BJ (cell line): ENCODE measurements around the gene VAT1L. TPM values are rescaled to one million over a fixed set of nuclear protein-coding genes. Genes with fewer than 3 reads are reported as not detected.

Source experiments
- CTCF ChIA-PET: fragments of 350-600 bp; formaldehyde crosslinking; extraction: SDS; loops from one replicate; lab custom pipeline; 2021; ENCODE audit warnings: antibody characterized with exemption, inconsistent platforms; lab: Yijun Ruan, JAX
- POLR2A ChIA-PET: fragments of 300-600 bp; sonication (Branson Sonifier 250); formaldehyde crosslinking; extraction: SDS; loops from one replicate; lab custom pipeline; 2021; ENCODE audit warnings: antibody characterized with exemption; lab: Charles Lee
- DNase-seq: peaks from one replicate; pipeline ENCODE4 v3.0.0-alpha.2; 2011; ENCODE audit warnings: low read depth
- H3K27me3 ChIP-seq: 2 replicates; pipeline ENCODE4 v1.6.0; 2011; ENCODE audit warnings: low read length; ENCODE audit not compliant: control insufficient read depth, insufficient read depth
- H3K36me3 ChIP-seq: 2 replicates; pipeline ENCODE4 v1.5.1; 2011; ENCODE audit warnings: low read length; ENCODE audit not compliant: control insufficient read depth, insufficient read depth
- H3K4me3 ChIP-seq: 2 replicates; pipeline ENCODE4 v1.5.1; 2011; ENCODE audit warnings: low read depth, mild to moderate bottlenecking, control low read depth, low read length
- polyA plus RNA-seq: library from polyadenylated mRNA; depleted of rRNA; stranded (reverse); fragments of >200 nt; gene quantifications from 2 replicates; pipeline ENCODE4 v1.2.3, GENCODE V29; 2011
- TF ChIP-seq, protein P1 (sequence below): IDR thresholded peaks from 2 replicates; pipeline ENCODE4 v1.5.1; 2011; ENCODE audit warnings: low read depth, mild to moderate bottlenecking, control low read depth, inconsistent platforms, low read length, moderate library complexity; ENCODE audit not compliant: insufficient read depth

VAT1L gene
- polyA plus RNA-seq, 1 experiment: 4.7 TPM

DNA sequence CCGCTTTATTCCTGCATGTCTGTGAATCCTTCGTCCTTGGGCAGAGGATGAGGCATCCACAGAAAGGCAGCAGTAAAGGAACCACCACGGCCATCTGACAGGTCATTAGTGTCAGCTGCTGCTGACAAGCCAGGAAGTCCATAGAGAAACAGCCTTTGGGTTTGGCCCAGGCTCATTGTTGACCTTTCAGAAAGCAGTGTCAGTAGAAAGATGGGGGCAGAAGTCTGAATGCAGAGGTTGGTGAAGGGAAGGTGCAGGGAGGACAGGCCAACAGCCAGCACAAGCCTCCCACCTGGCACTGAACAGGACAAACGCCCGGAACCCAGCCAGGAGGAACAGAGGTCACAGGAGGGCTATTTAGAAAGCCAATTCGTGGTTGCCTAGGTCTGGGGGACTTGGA is 105.8 kb downstream of the VAT1L start:
- ChIA-PET POLR2A (no interaction called here), CTCF (no interaction called here)
- no peak overlapping the region for H3K4me3 ChIP-seq
- no peaks in the 10 kb centered on the region for H3K36me3 ChIP-seq
- TF ChIP-seq, protein P1, sequence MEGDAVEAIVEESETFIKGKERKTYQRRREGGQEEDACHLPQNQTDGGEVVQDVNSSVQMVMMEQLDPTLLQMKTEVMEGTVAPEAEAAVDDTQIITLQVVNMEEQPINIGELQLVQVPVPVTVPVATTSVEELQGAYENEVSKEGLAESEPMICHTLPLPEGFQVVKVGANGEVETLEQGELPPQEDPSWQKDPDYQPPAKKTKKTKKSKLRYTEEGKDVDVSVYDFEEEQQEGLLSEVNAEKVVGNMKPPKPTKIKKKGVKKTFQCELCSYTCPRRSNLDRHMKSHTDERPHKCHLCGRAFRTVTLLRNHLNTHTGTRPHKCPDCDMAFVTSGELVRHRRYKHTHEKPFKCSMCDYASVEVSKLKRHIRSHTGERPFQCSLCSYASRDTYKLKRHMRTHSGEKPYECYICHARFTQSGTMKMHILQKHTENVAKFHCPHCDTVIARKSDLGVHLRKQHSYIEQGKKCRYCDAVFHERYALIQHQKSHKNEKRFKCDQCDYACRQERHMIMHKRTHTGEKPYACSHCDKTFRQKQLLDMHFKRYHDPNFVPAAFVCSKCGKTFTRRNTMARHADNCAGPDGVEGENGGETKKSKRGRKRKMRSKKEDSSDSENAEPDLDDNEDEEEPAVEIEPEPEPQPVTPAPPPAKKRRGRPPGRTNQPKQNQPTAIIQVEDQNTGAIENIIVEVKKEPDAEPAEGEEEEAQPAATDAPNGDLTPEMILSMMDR: no peak
- H3K27me3 ChIP-seq: no peaks in the 10 kb centered on the region
- DNase-seq: no peak

DNA sequence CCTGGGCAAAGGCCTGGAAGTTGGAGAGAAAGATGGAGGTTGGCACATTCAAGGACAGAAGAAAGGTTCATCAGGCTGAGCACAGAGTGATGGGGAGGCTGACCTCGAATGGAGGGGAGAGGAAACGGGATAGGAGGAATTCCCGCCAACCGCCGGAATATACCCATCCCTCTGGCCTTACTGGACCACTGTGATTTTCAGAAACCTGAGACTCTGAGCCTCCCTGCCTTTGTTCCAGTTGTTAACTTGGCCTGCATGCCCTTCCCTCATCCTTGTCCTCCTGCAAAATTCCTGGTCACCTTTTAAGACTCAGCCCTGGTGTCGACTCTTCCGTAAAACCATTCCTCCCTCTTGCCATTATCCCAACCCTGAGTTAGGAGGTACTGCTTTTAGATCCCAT is 107.6 kb downstream of the VAT1L start:
- TF ChIP-seq, protein P1: no peak
- Histone ChIP-seq H3K36me3 (no peaks in the 10 kb centered on the region), H3K27me3 (no peaks in the 10 kb centered on the region), H3K4me3 (no peak overlapping the region)
- POLR2A ChIA-PET: no interaction called here
- no peak for DNase-seq
- CTCF ChIA-PET: no interaction called here

DNA sequence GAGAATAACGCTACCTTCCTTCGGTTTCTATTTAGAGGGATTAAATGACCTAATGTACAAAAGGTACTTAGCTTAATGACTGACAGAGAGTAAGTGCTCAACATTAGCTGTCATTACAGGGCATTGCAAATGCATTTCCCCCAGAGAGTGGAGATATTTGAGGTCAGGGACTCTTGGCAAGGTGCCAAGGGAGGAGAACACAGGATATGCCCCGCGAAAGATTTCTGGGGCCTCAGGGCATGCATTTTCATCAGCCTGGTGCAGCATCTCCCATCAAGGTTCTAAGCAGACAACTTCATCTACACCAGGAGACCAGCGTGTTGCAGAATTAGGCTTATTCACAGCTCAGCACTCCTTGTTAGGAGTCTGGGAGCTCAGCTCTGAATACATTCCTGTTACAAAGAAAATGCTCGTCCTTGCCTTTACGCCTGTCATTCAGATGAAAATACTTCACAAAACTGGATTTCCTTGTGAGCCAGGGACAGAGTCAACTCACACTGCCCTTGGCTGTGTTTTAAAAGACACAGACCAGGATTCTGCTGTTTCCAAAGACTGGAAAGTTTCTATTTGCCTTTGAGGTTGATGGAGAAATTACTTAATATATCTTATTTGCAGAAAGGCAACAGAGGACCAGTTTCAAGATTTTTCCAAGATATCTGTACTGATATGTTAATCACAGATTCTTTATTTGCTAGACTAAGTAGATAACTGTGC is 108.2 kb downstream of the VAT1L start:
- POLR2A ChIA-PET: no interaction called here
- TF ChIP-seq, protein P1: no peak
- Histone ChIP-seq H3K27me3 (no peaks in the 10 kb centered on the region), H3K4me3 (no peak overlapping the region), H3K36me3 (no peaks in the 10 kb centered on the region)
- DNase-seq: no peak
- CTCF ChIA-PET: no interaction called here

DNA sequence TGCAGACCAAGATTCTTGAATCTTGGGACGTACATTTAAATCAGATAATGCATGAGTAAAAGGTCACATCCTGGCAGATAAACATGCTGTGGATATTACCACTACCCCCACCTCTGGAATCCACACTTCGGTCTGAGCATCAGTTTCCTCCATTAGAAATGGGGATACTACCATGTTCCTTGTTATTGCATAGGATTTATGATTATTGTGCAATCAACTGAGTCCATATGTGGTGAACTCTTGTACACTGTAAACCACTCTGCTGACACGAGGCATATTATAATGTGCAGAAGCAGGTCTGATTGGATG is 108.7 kb downstream of the VAT1L start:
- Histone ChIP-seq H3K36me3 (no peaks in the 10 kb centered on the region), H3K27me3 (no peaks in the 10 kb centered on the region), H3K4me3 (no peak overlapping the region)
- no peak for DNase-seq
- POLR2A ChIA-PET: no interaction called here
- TF ChIP-seq, protein P1: no peak
- CTCF ChIA-PET: no interaction called here

DNA sequence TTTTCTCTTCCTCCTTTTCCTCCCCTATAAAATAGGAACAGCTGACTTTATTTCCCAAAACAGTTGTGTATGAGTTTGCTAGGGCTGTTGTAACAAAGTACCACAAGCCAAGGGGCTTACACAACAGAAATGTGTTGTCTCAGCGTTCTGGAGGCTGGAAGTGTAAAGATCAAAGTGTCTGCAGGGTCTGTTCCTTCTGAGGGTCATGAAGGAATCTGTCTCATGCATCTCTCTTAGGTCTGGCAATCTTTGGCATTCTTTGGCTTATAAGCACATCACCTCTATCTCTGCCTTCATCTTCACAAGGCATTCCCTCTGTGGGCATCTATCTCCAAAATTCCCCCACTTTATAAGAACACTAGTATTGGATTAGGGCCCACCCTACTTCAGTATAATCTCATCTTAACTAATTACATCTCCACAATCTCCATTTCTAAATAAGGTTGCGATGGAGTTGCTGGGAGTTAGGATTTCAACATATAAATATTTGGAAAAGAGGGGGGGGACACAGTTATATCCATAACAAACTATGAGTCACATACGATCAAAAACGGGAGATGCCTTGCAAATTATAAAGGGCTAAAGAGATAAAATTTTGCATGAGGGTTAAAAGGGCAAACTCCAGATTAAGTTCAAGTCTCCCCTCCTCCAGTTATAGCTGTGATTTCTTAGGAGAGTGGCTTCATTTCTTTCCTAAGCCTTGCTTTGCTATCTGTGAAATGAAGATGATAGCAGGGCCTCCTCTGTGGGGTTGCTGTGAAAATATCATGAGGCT is 109.7 kb downstream of the VAT1L start:
- TF ChIP-seq, protein P1: no peak
- Histone ChIP-seq H3K4me3 (no peak overlapping the region), H3K27me3 (no peaks in the 10 kb centered on the region), H3K36me3 (no peaks in the 10 kb centered on the region)
- ChIA-PET POLR2A (no interaction called here), CTCF (interaction anchor here (0.7 kb wide), 1 partner anchor 33 kb away, joined by 3 read pairs; no protein-coding TSS in a partner anchor)
- DNase-seq: no peak
